Osteocyte (in vitro differentiated cells): ENCODE results near the gene LAMC2. TPM values are rescaled to one million over a fixed set of nuclear protein-coding genes. Genes with fewer than 3 reads are reported as not detected.

Experiments
- DNase-seq: peaks from one replicate; pipeline ENCODE4 v3.0.0; 2021; ENCODE audit warnings: mixed read lengths; ENCODE audit not compliant: unreplicated experiment; ENCODE audit errors: extremely low spot score
- H3K27ac Mint-ChIP-seq: one replicate; pipeline ENCODE4 v1.8.0; 2021; ENCODE audit warnings: mild to moderate bottlenecking, mixed read lengths; ENCODE audit not compliant: unreplicated experiment
- H3K27me3 Mint-ChIP-seq: one replicate; pipeline ENCODE4 v1.8.0; 2021; ENCODE audit warnings: mixed read lengths; ENCODE audit not compliant: unreplicated experiment
- H3K36me3 Mint-ChIP-seq: one replicate; pipeline ENCODE4 v1.8.0; 2021; ENCODE audit warnings: mixed read lengths; ENCODE audit not compliant: unreplicated experiment
- H3K4me1 Mint-ChIP-seq: one replicate; pipeline ENCODE4 v1.8.0; 2021; ENCODE audit warnings: mixed read lengths; ENCODE audit not compliant: unreplicated experiment
- H3K4me3 Mint-ChIP-seq: one replicate; pipeline ENCODE4 v1.8.0; 2021; ENCODE audit warnings: mild to moderate bottlenecking, moderate library complexity, mixed read lengths; ENCODE audit not compliant: unreplicated experiment
- H3K9me3 Mint-ChIP-seq: one replicate; pipeline ENCODE4 v1.8.0; 2021; ENCODE audit warnings: mixed read lengths; ENCODE audit not compliant: unreplicated experiment
- total RNA-seq: library from RNA; stranded (reverse); gene quantifications from 2 replicates; pipeline ENCODE4 v1.2.1, GENCODE V29; 2021
- TF ChIP-seq, protein P1 (sequence below): fragments of 200-600 bp; sonication (generic); IDR thresholded peaks from 2 replicates; pipeline ENCODE4 v1.5.0; 2021; ENCODE audit warnings: antibody characterized with exemption, mild to moderate bottlenecking, moderate library complexity

Gene LAMC2
- total RNA-seq, 1 donor from 2014 or later: 3.5 TPM

DNA sequence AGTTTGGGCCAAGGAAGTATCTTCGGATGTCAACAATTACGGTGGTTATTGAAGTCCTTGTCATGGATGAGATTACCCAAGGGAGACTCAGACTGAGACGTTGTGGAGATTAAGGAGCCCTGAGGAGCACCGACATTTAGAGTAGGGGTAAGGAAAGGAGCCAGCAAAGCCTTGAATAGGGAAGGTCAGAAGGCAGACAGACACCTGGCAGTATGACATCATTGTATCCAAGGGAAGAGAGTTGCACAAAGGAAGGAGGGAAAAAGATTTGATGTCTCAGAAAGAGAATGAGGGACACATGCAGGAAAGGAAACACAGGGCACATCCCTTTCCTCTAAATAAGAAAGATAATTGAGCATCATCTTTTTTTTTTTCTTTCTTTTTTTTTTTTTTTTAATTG is 11.7 kb downstream of the LAMC2 start:
- no peak overlapping the region for H3K27ac Mint-ChIP-seq
- DNase-seq: no peak

DNA sequence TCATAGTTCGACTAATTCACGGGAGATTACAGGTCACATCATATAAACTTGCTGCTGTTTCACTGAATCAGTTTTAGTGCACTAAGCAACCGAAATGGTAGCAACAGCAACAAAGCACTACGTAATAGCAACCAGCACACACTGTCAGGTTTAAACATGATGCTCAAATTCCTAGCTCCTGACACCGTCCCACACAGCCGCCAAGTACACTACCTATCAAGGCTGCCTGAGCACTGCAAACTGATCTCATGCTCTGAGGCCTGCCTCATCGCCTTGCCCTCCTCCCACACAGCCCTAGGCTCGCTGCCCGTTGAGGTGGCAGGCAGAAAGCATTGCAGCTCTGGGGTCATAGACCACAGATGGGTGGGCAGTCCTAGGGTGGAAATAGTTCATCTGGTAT is 12.4 kb downstream of the LAMC2 start:
- TF ChIP-seq, protein P1, sequence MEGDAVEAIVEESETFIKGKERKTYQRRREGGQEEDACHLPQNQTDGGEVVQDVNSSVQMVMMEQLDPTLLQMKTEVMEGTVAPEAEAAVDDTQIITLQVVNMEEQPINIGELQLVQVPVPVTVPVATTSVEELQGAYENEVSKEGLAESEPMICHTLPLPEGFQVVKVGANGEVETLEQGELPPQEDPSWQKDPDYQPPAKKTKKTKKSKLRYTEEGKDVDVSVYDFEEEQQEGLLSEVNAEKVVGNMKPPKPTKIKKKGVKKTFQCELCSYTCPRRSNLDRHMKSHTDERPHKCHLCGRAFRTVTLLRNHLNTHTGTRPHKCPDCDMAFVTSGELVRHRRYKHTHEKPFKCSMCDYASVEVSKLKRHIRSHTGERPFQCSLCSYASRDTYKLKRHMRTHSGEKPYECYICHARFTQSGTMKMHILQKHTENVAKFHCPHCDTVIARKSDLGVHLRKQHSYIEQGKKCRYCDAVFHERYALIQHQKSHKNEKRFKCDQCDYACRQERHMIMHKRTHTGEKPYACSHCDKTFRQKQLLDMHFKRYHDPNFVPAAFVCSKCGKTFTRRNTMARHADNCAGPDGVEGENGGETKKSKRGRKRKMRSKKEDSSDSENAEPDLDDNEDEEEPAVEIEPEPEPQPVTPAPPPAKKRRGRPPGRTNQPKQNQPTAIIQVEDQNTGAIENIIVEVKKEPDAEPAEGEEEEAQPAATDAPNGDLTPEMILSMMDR: no peak
- no peaks in the 10 kb centered on the region for H3K27me3 Mint-ChIP-seq
- no peak overlapping the region for H3K4me3 Mint-ChIP-seq
- no peak for DNase-seq
- H3K4me1 Mint-ChIP-seq: peaks cover 10% of the 10 kb centered on the region
- H3K36me3 Mint-ChIP-seq: no peaks in the 10 kb centered on the region
- H3K9me3 Mint-ChIP-seq: no peaks in the 10 kb centered on the region
- no peak overlapping the region for H3K27ac Mint-ChIP-seq

More for the DNA sequence above, 11.7 kb downstream of the LAMC2 start:
- H3K27me3 Mint-ChIP-seq: no peaks in the 10 kb centered on the region
- H3K4me1 Mint-ChIP-seq: peaks cover 10% of the 10 kb centered on the region
- H3K36me3 Mint-ChIP-seq: no peaks in the 10 kb centered on the region
- H3K9me3 Mint-ChIP-seq: no peaks in the 10 kb centered on the region
- TF ChIP-seq, protein P1: no peak
- H3K4me3 Mint-ChIP-seq: no peak overlapping the region

DNA sequence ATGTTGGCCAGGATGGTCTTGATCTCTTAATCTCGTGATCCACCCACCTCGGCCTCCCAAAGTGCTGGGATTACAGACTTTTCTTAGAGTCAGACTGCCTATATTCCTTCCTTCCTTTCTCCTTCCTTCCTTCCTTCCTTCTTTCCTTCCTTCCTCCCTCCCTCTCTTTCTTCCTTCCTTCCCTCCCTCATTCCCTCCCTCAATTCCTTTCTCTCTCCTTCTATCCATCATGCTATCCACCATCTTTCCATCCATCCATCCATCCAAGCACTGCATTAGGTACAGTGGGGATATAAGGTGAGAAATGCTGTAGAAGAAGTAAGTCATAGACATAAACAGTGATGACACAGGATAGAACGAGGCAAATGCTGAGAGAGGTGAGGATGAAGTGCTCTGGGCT is 13.2 kb downstream of the LAMC2 start:
- Mint-ChIP-seq H3K9me3 (no peaks in the 10 kb centered on the region), H3K27me3 (no peaks in the 10 kb centered on the region), H3K27ac (no peak overlapping the region), H3K4me1 (peaks cover 10% of the 10 kb centered on the region), H3K36me3 (no peaks in the 10 kb centered on the region), H3K4me3 (no peak overlapping the region)
- TF ChIP-seq, protein P1: no peak
- DNase-seq: no peak

DNA sequence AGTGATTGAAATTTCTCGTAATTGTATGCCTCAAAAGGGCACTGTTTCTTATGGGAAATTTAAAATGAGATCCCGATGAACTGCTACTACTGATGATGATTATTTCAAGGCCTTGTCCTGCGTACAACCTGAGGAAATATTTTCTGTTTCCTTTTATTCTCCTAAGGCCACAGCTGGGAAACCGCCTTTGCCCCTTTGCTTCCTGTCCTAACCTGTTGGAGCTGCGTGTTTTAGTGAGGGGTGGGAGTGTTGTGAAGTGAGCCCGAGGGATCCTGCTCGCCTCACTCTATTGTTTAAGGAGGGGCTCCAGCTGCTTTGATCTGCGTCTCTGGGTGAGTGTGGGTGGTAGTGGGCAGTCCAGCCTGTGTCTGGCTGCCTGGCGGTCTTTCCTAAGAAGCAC is 14.4 kb downstream of the LAMC2 start:
- Mint-ChIP-seq H3K4me1 (peaks cover 2% of the 10 kb centered on the region), H3K9me3 (no peaks in the 10 kb centered on the region), H3K27me3 (no peaks in the 10 kb centered on the region), H3K27ac (no peak overlapping the region), H3K36me3 (no peaks in the 10 kb centered on the region), H3K4me3 (no peak overlapping the region)
- TF ChIP-seq, protein P1: no peak
- no peak for DNase-seq

DNA sequence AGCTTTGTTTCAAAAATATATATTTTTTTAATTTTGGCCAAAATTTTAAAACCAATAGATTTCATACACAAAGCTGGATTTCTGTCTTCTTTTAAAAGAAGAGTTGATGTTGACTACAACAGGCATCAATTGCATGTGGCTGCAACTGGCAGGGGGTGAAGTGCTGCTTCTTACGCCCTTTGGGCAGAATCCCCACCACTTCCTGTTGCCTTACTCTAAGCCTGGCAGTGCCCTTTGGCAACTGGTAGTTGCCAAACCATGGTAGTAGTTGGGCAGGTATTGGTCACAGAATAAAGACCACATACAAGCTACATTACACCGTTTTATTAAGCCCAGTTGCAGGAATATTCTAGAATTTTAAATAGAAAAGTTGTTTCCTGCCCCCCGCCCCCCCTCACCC is 17.0 kb downstream of the LAMC2 start:
- H3K9me3 Mint-ChIP-seq: no peaks in the 10 kb centered on the region
- DNase-seq: no peak
- no peaks in the 10 kb centered on the region for H3K27me3 Mint-ChIP-seq
- no peaks in the 10 kb centered on the region for H3K36me3 Mint-ChIP-seq
- no peaks in the 10 kb centered on the region for H3K4me1 Mint-ChIP-seq
- no peak overlapping the region for H3K27ac Mint-ChIP-seq
- H3K4me3 Mint-ChIP-seq: no peak overlapping the region
- TF ChIP-seq, protein P1: no peak
